SK-MEL-5 (cell line): ENCODE measurements around the gene PARG. TPM values are rescaled to one million over a fixed set of nuclear protein-coding genes. Genes with fewer than 3 reads are reported as not detected.
"Not testable (repeated sequence)": the region's sequence is repeated elsewhere in the genome, so short reads cannot be mapped to it uniquely, and the experiment has no call there.

ENCODE experiments used
- DNase-seq: peaks from one replicate; pipeline ENCODE4 v3.0.0-alpha.2; 2016; ENCODE audit warnings: low read depth, low spot score
- in situ Hi-C: cut with HindIII; loops from 2 replicates; pipeline ENCODE4 v1.10.0; 2016; ENCODE audit warnings: low sequenced_read_pairs, high pct_unique_total_duplicates, low pct_unique_long_range_greater_than_20kb
- total RNA-seq: library from RNA; depleted of rRNA; stranded (reverse); fragments of >200 nt; shearing (Covaris generic); gene quantifications from 2 replicates; pipeline ENCODE4 v1.2.3, GENCODE V29; 2014

The PARG gene
- total RNA-seq, 1 experiment from 2014 or later, result 18.4 TPM

DNA sequence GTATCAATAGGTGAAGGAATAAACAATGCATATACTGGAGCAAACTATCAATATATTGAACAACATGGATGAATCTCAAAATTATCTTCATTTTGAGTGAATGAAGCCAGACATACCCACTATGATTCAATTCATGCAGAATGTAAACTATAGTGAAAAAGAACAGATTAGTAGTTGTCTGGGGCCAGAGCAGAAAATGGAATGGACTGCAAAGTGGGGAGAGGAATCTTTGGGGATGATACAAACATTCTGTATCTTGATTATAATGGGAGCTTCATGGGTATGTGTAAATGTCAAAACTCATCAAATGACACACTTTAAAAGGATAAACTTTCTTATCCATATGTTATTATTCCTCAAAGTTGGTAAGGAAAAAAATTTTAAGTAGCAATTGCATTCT lies 23.9 kb downstream of the PARG start:
- in situ Hi-C loops, DNase-seq: not testable (repeated sequence)

DNA sequence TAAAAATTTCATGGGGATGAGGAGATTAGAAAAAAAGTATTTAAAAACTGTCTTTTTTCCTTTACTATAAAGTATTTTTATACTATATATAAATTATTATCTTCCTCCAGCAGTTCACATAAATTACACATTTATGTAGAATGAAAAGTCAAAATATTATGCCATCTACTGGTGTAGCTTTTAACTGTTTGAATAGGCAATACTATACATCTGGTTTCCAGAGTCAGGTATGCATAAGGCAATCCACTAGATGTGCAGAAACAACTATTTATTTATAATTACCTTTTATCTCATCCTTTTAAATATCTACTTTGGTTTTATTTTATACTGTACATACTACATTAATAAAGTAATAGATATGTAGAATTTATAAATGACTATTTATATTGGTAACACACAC lies 25.4 kb downstream of the PARG start:
- DNase-seq, in situ Hi-C loops: not testable (repeated sequence)

DNA sequence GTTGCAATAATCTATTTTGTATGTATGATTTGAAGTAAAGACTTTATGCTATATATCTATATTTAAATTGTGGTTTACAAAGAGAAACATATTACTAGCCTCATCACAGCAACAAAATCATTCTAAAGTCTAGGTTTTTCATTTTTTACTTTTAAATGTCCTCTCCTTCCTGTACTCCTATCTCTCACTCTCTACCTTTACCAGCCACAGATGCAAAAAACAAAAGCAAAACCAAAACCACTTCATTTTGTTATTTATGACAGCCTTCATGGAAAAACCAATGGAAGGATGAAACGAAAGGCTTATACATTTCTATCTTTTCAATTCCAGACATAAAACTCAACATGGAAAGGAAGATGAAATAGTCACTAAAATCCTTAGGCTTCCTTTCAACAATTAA lies 31.5 kb downstream of the PARG start:
- in situ Hi-C loops, DNase-seq: not testable (repeated sequence)

DNA sequence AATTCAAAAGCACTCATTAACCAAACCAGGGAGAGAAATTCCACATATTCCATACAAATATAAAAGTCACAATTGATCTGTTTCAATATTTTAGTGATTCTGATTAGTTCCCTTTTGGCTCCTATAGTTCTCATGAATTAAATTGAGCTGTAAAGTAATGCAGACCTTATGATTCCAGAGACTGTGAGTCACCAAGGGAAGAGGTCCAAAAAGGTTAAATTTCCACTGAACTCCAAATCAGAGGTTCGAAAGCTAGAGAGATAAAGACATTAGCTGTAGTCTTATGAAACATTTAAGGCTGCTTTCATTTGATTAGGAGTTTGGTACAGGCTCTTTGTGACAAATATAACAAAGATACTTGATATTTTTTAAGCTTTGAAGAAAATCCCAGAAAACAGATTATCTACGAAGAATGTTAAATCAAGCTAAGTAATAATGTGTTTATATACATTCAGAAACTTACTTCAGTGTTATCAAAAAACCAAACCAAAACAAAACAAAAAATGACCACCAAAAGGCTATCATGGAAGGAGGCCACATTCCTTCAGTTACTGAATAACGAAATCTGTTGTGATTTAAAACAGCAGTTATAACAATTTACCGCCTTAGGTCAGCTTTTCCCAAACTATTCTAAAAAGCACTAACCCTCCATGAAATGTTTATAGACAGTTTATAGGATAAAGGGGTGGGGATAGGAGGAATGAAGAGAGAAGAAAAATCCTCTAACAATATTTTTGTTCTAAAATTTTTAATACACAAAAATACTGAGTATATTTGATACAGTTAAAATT lies 33.3 kb downstream of the PARG start:
- in situ Hi-C loops, DNase-seq: not testable (repeated sequence)

DNA sequence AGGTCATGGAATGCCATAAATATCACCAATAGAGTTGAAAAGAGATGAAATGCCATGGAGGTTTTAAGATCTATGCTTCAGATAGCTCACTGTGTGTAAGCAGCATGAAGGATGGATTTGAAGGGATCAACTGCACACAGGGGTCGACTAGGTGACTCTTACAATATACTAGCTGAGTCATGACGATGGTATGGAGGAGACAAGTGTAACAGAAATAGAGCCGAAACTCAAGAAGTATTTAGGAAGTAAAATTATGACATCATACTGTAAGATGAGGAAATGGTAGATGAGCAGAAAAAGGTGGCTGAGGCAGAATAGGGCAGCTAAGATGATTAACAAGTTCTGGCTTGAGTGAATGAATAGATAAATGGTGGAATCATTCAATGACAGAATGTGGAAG lies 38.0 kb downstream of the PARG start:
- DNase-seq, in situ Hi-C loops: not testable (repeated sequence)

DNA sequence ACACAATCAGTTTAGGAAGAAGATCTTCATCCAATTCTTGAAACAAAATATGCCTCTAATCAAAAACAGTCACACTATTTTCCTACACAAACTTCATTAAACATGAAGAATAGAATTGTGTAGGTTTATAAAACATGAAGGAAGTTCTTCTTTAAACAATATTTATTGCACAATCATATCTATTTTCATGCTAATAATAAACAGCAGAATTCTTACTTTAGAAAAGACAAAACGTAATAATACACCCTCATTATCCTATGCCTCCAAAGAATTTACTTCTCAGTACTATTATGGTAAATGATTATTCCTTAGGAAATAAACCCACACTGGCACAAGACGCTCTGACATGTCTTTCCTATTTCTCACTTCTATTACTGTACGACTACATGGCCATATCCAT lies 41.4 kb downstream of the PARG start:
- in situ Hi-C loops, DNase-seq: not testable (repeated sequence)

DNA sequence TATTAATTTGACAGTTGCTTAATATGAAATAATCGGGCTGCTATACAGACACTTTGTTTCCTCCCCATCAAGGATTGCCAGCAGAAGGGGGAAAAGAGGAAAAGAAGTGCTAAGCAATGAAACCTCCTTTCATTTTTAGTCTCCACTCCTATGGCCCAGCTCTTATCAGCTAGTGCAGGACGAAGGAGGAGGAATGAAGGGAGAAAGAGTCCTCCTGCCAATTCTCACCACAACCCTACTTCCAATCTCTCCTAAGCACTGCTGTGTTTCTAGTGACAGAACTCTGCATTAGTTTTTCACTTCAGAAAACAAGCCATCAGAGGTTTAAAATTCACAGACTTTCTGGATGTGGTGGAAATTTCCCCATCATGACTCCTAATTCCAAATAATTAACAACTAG lies 41.8 kb downstream of the PARG start:
- DNase-seq, in situ Hi-C loops: not testable (repeated sequence)

DNA sequence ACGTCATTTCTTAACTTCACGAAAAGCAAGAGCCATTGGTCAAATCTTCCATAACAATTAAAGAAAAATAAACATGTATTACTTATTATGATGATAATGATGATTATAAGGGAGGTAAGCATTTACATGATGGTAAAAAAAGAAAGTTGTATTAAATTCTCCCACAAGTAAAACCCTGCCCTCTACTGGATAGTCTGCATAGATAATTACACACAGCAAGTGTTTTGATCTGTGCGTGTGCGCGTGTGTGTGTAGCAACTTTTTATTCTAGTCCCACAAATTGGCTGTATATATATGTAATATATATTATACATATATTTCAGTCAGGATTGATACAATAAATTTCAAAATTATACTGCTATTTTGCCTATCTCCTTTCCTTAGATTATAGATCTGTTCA lies 51.8 kb downstream of the PARG start:
- in situ Hi-C loops, DNase-seq: not testable (repeated sequence)

DNA sequence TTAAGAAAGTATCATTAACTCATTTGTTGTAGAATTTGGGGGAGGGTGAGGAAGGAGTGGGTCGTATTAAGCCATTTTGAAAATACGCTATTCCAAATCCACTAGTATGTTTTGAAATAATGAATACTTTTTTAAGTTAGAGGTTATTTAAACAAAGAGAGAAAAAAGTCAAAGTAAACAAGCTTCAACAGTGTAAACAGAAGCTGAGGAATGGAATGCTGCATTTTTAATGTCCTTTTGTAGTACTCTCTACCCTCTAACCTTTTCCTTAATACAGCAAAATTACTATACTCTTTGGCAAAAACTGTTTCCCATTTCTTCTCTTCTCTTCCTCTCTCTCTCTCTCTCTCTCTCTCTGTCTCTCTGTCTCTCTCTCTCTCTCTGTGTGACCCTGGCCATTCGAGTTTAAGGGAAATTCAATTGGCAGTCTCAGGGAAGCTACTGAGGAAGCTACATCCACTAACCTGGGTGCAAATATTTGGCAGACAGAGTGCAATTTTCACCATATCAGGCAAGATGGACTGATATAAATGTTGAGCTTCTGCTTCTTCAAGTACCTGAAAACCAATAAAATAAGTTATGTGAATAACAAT lies 57.0 kb downstream of the PARG start:
- DNase-seq, in situ Hi-C loops: not testable (repeated sequence)

DNA sequence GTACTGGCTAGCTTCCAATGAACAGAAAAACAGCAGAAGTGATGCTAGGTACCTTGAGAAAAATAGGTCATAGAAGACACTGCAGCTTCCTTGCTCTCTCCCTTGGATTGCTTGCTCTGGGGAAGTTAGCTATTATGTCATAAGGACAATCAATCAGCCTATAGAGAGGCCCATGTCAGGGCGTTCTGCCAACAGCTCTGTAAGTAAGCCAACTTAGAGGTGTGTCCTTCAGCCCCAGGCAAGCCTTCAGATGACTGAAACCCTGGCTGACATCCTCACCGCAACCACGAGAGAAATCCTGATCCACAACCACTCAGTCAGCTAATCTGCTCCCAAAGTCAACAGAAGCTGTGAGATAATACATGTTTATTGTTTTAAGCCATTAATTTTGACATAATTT lies 58.0 kb downstream of the PARG start:
- in situ Hi-C loops, DNase-seq: not testable (repeated sequence)

DNA sequence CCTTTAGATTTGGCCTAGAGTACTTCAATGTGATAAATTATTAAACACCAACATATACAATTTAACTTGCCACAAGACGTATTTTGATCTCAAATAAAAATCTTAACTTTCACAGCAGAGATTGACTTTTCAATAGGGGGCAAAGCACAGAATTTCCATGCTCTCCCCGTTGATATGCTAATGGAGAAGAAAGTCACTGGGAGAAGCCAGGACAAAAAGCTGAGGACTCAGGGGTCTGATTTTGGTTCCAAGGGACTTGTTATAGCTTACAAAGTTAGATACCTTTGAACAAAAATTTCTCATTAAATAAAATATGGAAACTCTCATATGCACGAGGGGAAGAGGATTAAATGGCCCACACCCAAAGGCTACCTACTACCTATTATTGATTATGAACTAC lies 59.5 kb downstream of the PARG start:
- DNase-seq, in situ Hi-C loops: not testable (repeated sequence)

DNA sequence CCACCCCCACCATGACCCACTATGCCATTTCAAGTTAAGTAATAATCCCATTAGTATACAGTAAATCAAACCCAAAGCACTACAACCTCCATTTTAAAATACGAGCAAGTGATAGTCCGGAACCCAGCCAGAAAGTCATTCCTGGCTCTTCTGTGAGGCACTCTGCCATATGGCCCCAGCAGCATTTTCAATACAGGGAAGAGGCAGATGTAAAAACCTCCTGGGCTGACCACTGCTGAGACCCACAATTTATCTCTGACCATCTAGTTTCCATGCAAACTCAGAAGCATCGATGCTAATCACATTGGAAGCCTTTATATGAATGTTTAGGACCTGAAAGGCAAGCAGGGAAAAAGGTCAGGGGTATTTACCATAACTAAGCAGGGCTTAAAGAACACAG lies 69.1 kb downstream of the PARG start:
- DNase-seq, in situ Hi-C loops: not testable (repeated sequence)

DNA sequence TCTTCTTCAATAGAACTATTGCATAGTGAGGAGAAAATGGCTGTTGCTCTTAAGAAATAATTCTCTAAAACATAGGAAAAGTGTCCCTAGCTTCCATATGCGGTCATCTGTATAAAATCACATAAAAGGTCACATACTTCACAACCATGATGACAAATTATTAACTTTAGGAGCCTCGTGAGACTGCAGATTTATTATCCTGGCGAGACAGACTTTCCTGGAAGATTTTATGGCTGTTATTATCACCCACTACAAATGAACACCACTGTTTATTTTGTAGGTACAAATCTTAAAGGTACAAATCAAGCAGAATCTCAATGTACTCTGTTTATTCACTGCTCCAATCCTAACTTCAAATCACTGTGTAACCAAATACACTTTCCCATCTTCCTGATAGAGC lies 70.4 kb downstream of the PARG start:
- DNase-seq, in situ Hi-C loops: not testable (repeated sequence)

DNA sequence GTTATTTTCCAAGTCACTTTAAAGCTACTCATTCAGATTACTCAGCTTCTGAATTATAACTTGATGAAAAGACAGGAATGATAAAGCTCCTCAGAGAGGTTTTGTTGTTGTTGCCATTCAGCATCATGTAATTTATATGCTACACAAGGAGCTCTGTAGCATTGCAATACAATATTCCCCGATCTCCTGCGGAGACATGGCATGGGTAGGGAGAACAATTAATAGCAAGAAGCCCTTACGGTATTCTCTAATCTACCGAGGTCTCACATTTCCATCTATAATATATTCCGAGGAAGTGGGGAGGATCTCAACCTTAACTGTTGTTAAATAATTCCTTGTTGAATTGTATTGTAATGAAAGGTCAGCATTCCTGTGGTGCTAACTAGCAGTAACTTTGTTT lies 81.9 kb downstream of the PARG start:
- in situ Hi-C loops, DNase-seq: not testable (repeated sequence)

DNA sequence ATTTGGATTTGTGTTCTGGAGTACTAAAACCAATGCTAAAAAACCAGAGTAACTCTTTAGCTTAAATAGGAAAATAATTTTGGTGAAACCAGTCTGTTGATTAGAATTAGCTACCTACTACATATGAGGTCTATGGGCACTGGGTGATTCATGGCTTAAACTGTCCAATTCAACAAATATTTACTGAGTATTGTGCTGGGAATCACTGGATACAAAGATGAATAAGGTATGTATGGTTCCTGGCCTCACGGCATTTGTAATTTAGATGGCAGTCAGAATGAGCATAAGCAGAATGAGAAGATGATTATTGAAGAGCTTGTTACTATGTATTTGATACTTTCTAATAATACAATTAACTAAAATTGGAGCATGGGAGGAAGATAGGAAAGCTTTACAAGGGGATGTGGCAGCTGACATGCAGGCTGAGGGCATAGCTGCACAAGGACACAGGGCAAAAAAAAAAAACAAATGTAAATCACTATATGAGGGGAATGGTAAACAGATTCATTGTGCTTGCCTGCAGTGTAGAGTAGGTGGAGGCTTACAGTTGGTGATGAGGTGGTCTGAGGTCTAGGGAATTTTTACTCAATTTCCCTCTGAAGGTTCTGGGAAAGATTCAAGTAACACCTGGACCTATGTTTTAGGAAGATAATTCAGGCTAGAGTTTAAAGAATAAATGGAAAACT lies 83.0 kb downstream of the PARG start:
- DNase-seq, in situ Hi-C loops: not testable (repeated sequence)

DNA sequence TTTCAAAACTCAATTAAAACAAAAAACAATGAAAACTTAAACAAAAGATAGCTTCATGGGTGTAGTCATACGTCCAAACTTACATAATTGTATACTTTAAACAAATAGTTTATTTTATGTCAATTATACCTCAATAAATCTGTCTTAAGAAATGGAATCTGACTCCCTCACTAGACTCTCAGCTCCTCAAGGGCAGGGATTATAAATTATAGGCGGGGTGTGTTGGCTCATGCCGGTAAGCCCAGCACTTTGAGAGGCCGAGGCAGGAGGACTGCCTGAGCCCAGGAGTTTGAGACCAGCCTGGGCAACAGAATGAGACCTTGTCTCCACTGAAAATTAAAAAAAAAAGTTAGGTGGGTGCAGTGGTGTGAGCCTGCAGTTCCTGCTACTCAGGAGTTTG lies 92.3 kb downstream of the PARG start:
- in situ Hi-C loops, DNase-seq: not testable (repeated sequence)

DNA sequence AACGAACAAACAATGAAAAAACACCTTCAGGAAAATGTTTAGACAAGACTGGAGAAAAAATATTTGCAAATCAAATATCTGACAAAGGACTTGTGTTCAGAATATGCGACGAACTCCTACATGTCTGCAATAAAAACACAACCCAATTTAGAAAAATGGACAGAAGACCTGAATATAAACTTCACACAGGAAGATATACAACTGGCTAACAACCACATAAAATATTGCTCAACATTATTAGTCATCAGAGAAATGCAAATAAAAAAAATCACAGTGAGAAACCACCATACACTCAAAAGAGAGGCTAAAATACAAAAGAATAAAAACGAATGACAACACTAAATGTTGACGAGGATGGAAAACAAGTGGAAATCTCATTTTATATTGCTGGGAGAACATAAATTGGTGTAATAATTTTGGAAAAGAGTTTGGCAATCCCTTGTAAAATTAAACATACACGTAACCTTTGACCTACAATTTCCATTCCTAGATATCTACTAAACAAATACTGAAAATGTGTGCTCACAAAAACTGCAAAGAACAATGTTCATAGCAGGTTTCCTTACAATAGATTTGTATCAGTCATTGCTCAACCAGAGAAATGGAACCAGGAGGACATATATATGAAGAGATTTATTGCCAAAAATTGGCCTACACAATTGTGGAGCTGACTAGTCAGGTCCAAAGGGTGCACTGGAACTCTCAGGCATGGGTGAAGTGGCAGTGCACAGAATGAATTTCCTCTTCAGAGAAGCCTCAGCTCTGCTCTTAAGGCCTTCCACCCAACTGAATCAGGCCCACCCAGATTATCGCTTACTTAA lies 96.8 kb downstream of the PARG start:
- no peak for DNase-seq
- in situ Hi-C loops, result no loop called here

DNA sequence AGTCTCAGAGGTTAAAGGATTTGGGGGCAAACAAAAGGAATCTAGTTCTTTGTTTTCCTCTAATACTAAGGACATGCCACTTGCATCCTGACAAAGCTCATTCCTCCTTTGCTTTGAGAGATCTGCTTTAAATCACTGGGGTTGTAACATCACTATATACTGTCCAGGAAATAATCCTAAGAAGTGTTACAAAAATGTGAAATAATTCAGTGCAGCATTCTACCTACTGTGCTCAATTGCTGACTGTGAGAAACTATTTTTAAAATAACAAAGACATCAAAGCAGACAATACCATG lies 99.5 kb downstream of the PARG start:
- DNase-seq, in situ Hi-C loops: not testable (repeated sequence)
